Measurements from ENCODE around the gene NKD2.

The NKD2 gene

GRCh38 chr5:1014781-1015221, 6.2 kb downstream of the NKD2 start:
- TF ChIP-seq EZH2phosphoT487 (conservative IDR thresholded peaks at IDR 0.05; ENCODE audit: low read length) (no peak), CTCF (IDR thresholded peaks at IDR 0.05; ENCODE audit: insufficient read depth, low read length, poor library complexity, severe bottlenecking) (no peak)
- Histone ChIP-seq H3K36me3 (ENCODE audit: low read length) (no peaks in the 10 kb centered on the region), H4K20me1 (ENCODE audit: low read depth, low read length) (no peaks in the 10 kb centered on the region), H3K27me3 (ENCODE audit: low read length) (no peaks in the 10 kb centered on the region), H3K9me2 (replicated peaks; ENCODE audit: insufficient read depth, low read length) (no peaks in the 10 kb centered on the region), H3K79me2 (ENCODE audit: insufficient read depth, low read length) (no peaks in the 10 kb centered on the region), H3K27ac (ENCODE audit: low read depth, low read length) (no peak overlapping the region), H2AFZ (ENCODE audit: low read depth, low read length, severe bottlenecking) (no peak overlapping the region), H3K4me3 (ENCODE audit: insufficient read depth, low read length, poor library complexity, severe bottlenecking) (no peak overlapping the region), H3K4me2 (ENCODE audit: low read depth, low read length, poor library complexity, severe bottlenecking) (no peak overlapping the region), H3F3A (ENCODE audit: insufficient read depth) (no peaks in the 10 kb centered on the region), H3K9me3 (ENCODE audit: insufficient read depth, low read length) (no peaks in the 10 kb centered on the region), H3K9ac (ENCODE audit: low read length) (no peak overlapping the region)

GRCh38 chr5:1015507-1015906, 6.9 kb downstream of the NKD2 start:
- TF ChIP-seq EZH2phosphoT487 (conservative IDR thresholded peaks at IDR 0.05; ENCODE audit: low read length) (no peak), CTCF (IDR thresholded peaks at IDR 0.05; ENCODE audit: insufficient read depth, low read length, poor library complexity, severe bottlenecking) (no peak)
- Histone ChIP-seq H3K4me2 (ENCODE audit: low read depth, low read length, poor library complexity, severe bottlenecking) (no peak overlapping the region), H4K20me1 (ENCODE audit: low read depth, low read length) (no peaks in the 10 kb centered on the region), H3K9me3 (ENCODE audit: insufficient read depth, low read length) (no peaks in the 10 kb centered on the region), H3K4me3 (ENCODE audit: insufficient read depth, low read length, poor library complexity, severe bottlenecking) (no peak overlapping the region), H3K9me2 (replicated peaks; ENCODE audit: insufficient read depth, low read length) (no peaks in the 10 kb centered on the region), H3F3A (ENCODE audit: insufficient read depth) (no peaks in the 10 kb centered on the region), H3K79me2 (ENCODE audit: insufficient read depth, low read length) (no peaks in the 10 kb centered on the region), H3K27ac (ENCODE audit: low read depth, low read length) (no peak overlapping the region), H3K27me3 (ENCODE audit: low read length) (no peaks in the 10 kb centered on the region), H3K36me3 (ENCODE audit: low read length) (no peaks in the 10 kb centered on the region), H2AFZ (ENCODE audit: low read depth, low read length, severe bottlenecking) (no peak overlapping the region), H3K9ac (ENCODE audit: low read length) (no peak overlapping the region)

GRCh38 chr5:1016036-1016435, 7.4 kb downstream of the NKD2 start:
- H3F3A ChIP-seq (ENCODE audit: insufficient read depth): no peaks in the 10 kb centered on the region
- H3K9me2 ChIP-seq (replicated peaks; ENCODE audit: insufficient read depth, low read length): no peaks in the 10 kb centered on the region
- H3K27ac ChIP-seq (ENCODE audit: low read depth, low read length): no peak overlapping the region
- no peak for TF ChIP-seq EZH2phosphoT487 (conservative IDR thresholded peaks at IDR 0.05; ENCODE audit: low read length)
- TF ChIP-seq CTCF (IDR thresholded peaks at IDR 0.05; ENCODE audit: insufficient read depth, low read length, poor library complexity, severe bottlenecking): no peak
- H3K9me3 ChIP-seq (ENCODE audit: insufficient read depth, low read length): no peaks in the 10 kb centered on the region
- no peaks in the 10 kb centered on the region for H4K20me1 ChIP-seq (ENCODE audit: low read depth, low read length)
- no peak overlapping the region for H3K9ac ChIP-seq (ENCODE audit: low read length)
- H3K27me3 ChIP-seq (ENCODE audit: low read length): no peaks in the 10 kb centered on the region
- H3K4me3 ChIP-seq (ENCODE audit: insufficient read depth, low read length, poor library complexity, severe bottlenecking): no peak overlapping the region
- H3K79me2 ChIP-seq (ENCODE audit: insufficient read depth, low read length): no peaks in the 10 kb centered on the region
- no peaks in the 10 kb centered on the region for H3K36me3 ChIP-seq (ENCODE audit: low read length)
- H2AFZ ChIP-seq (ENCODE audit: low read depth, low read length, severe bottlenecking): no peak overlapping the region
- H3K4me2 ChIP-seq (ENCODE audit: low read depth, low read length, poor library complexity, severe bottlenecking): no peak overlapping the region
